HCT116 (cell line): ENCODE data around the gene PIK3R1. TPM values are rescaled to one million over a fixed set of nuclear protein-coding genes. Genes with fewer than 3 reads are reported as not detected.

Source experiments
- ATAC-seq: fragments of 200-7000 bp; cut with Tn5 transposase; 2 replicates; pipeline ENCODE4 v1.9.1; 2020; ENCODE audit warnings: mild to moderate bottlenecking, moderate library complexity
- BruUV-seq: library from RNA; stranded (reverse); fragments of 400-500 nt; replicated peaks from 2 replicates; lab custom pipeline; 2021; lab: Mats Ljungman, UMichigan
- CTCF ChIA-PET: fragments of 300-600 bp; sonication (Branson Sonifier 250); formaldehyde crosslinking; loops from one replicate; lab custom pipeline; 2021; ENCODE audit warnings: antibody characterized with exemption; lab: Charles Lee
- POLR2A ChIA-PET: fragments of 300-600, 350-600 bp; sonication (Branson Sonifier 250); formaldehyde crosslinking; loops from one replicate; lab custom pipeline; 2021; ENCODE audit warnings: antibody characterized with exemption; lab: Charles Lee
- RAD21 ChIA-PET, 2 experiments: fragments of 300-600 bp; sonication (Branson Sonifier 250); formaldehyde crosslinking; loops; one replicate each; lab custom pipeline; 2023; ENCODE audit warnings: low total read pairs in 2 of 2; ENCODE audit not compliant: uncharacterized antibody in 2 of 2, unreplicated experiment in 2 of 2, low non-redundant PET in 1 of 2; lab: Charles Lee
- DNase-seq: peaks from one replicate; pipeline ENCODE4 v3.0.0-alpha.2; 2010; ENCODE audit warnings: low read depth, low spot score
- H2AFZ ChIP-seq: fragments of 200-600 bp; shearing (Covaris generic), sonication (generic); 2 replicates; pipeline ENCODE4 v1.6.1; 2017; ENCODE audit warnings: low read depth, mixed run types, mixed read lengths, antibody characterized with exemption, low read length; ENCODE audit not compliant: poor library complexity, severe bottlenecking
- H3K27ac ChIP-seq: 2 replicates; pipeline ENCODE4 v1.5.1; 2012; ENCODE audit warnings: low read depth, low read length
- H3K27me3 ChIP-seq: fragments of 200-600 bp; sonication (generic); 2 replicates; pipeline ENCODE4 v1.6.1; 2016; ENCODE audit warnings: mixed run types, low read length, mixed read lengths; ENCODE audit not compliant: insufficient read depth
- H3K36me3 ChIP-seq, 2 experiments: fragments of 200-500 bp in 1 of 2; fragments of 200-600 bp in 1 of 2; sonication (Bioruptor generic) in 1 of 2; sonication (generic) in 1 of 2; 2 replicates each; pipeline versions ENCODE4 v1.5.1 to v1.6.1; 2014 to 2016; ENCODE audit warnings: low read length in 2 of 2, inconsistent platforms in 1 of 2, mixed read lengths in 1 of 2, mixed run types in 1 of 2; ENCODE audit not compliant: insufficient read depth in 2 of 2, control insufficient read depth in 1 of 2
- H3K4me1 ChIP-seq, 2 experiments: fragments of 200-600 bp in 1 of 2; sonication (generic) in 1 of 2; 2 replicates each; pipeline versions ENCODE4 v1.5.1 to v1.6.1; 2012 to 2017; ENCODE audit warnings: low read length in 2 of 2, inconsistent platforms in 1 of 2, mild to moderate bottlenecking in 1 of 2, mixed read lengths in 1 of 2, mixed run types in 1 of 2, moderate library complexity in 1 of 2; ENCODE audit not compliant: insufficient read depth in 2 of 2, control insufficient read depth in 1 of 2
- H3K4me2 ChIP-seq: fragments of 200-600 bp; sonication (generic); 2 replicates; pipeline ENCODE4 v1.6.1; 2017; ENCODE audit warnings: mixed run types, low read length, mixed read lengths
- H3K4me3 ChIP-seq, 2 experiments: fragments of 200-600 bp in 1 of 2; sonication (generic) in 1 of 2; replicated peaks in 1 of 2; 2 replicates each; pipeline ENCODE4 v1.5.1; 2011 to 2016; ENCODE audit warnings: low read length in 2 of 2, control low read depth in 1 of 2, low read depth in 1 of 2, mild to moderate bottlenecking in 1 of 2, mixed read lengths in 1 of 2, mixed run types in 1 of 2
- H3K79me2 ChIP-seq: fragments of 200-600 bp; sonication (generic); 2 replicates; pipeline ENCODE4 v1.6.1; 2017; ENCODE audit warnings: mild to moderate bottlenecking, mixed run types, low read length, moderate library complexity, mixed read lengths; ENCODE audit not compliant: insufficient read depth
- H3K9ac ChIP-seq: fragments of 200-600 bp; sonication (generic); 2 replicates; pipeline ENCODE4 v1.6.1; 2016; ENCODE audit warnings: low read length, mixed read lengths
- H3K9me2 ChIP-seq: fragments of 200-600 bp; sonication (generic), shearing (Covaris generic); 2 replicates; pipeline ENCODE4 v1.6.1; 2017; ENCODE audit warnings: mixed run types, mild to moderate bottlenecking, moderate library complexity; ENCODE audit not compliant: insufficient read depth
- H3K9me3 ChIP-seq, 2 experiments: fragments of 200-500 bp in 1 of 2; fragments of 200-600 bp in 1 of 2; sonication (Bioruptor generic) in 1 of 2; sonication (generic) in 1 of 2; 2 replicates each; pipeline ENCODE4 v1.6.1; 2014 to 2017; ENCODE audit warnings: low read length in 2 of 2, mixed read lengths in 2 of 2, inconsistent platforms in 1 of 2, low read depth in 1 of 2, mild to moderate bottlenecking in 1 of 2, mixed run types in 1 of 2, moderate library complexity in 1 of 2; ENCODE audit not compliant: control insufficient read depth in 1 of 2, insufficient read depth in 1 of 2
- H4K20me1 ChIP-seq: fragments of 200-600 bp; sonication (generic), shearing (Covaris generic); 2 replicates; pipeline ENCODE4 v1.6.1; 2017; ENCODE audit warnings: mixed run types, mild to moderate bottlenecking, moderate library complexity; ENCODE audit not compliant: insufficient read depth
- CBX3 ChIP-seq: IDR thresholded peaks from 2 replicates; pipeline ENCODE4 v1.6.1; 2012; ENCODE audit warnings: low read depth
- CEBPB ChIP-seq: IDR thresholded peaks from 2 replicates; pipeline ENCODE4 v1.6.1; 2012; ENCODE audit warnings: low read depth
- ELF1 ChIP-seq: IDR thresholded peaks from 2 replicates; pipeline ENCODE4 v1.6.1; 2012; ENCODE audit warnings: low read depth, borderline replicate concordance
- EZH2 ChIP-seq: fragments of 200-600 bp; sonication (generic); IDR thresholded peaks from 2 replicates; pipeline ENCODE4 v1.6.1; 2017; ENCODE audit warnings: antibody characterized with exemption, mixed run types
- EZH2phosphoT487 ChIP-seq: fragments of 200-600 bp; IDR thresholded peaks from 2 replicates; pipeline ENCODE4 v1.6.1; 2018; ENCODE audit warnings: antibody characterized with exemption, borderline replicate concordance
- FOSL1 ChIP-seq: IDR thresholded peaks from 2 replicates; pipeline ENCODE4 v1.6.1; 2012; ENCODE audit warnings: low read depth
- JUND ChIP-seq: IDR thresholded peaks from 2 replicates; pipeline ENCODE4 v1.6.1; 2012
- POLR2A ChIP-seq: IDR thresholded peaks from 2 replicates; pipeline ENCODE4 v1.7.0; 2011; ENCODE audit warnings: borderline replicate concordance; ENCODE audit not compliant: insufficient read depth, insufficient read length; ENCODE audit errors: extremely low read depth
- POLR2AphosphoS5 ChIP-seq: IDR thresholded peaks from 2 replicates; pipeline ENCODE4 v1.6.1; 2011; ENCODE audit warnings: mild to moderate bottlenecking, low read depth, low read length, moderate library complexity
- SIN3A ChIP-seq: IDR thresholded peaks from 2 replicates; pipeline ENCODE4 v1.6.1; 2012; ENCODE audit warnings: low read depth
- SP1 ChIP-seq: IDR thresholded peaks from 2 replicates; pipeline ENCODE4 v1.6.1; 2012; ENCODE audit warnings: low read depth
- SRF ChIP-seq: IDR thresholded peaks from 2 replicates; pipeline ENCODE4 v1.6.1; 2012; ENCODE audit warnings: low read depth
- TCF7L2 ChIP-seq: IDR thresholded peaks from 2 replicates; pipeline ENCODE4 v1.7.0; 2011; ENCODE audit warnings: borderline replicate concordance, inconsistent platforms; ENCODE audit not compliant: insufficient read depth, insufficient read length; ENCODE audit errors: extremely low read depth
- YY1 ChIP-seq: IDR thresholded peaks from 2 replicates; pipeline ENCODE4 v1.6.1; 2011; ENCODE audit warnings: low read length, low read depth, moderate library complexity, mild to moderate bottlenecking; ENCODE audit not compliant: insufficient replicate concordance; ENCODE audit errors: extremely low read depth
- intact Hi-C: fragments of 100-400 bp; cut with micrococcal nuclease; formaldehyde crosslinking; loops from 2 replicates; pipeline ENCODE4 v1.10.0; 2022
- total RNA-seq: library from RNA; stranded (reverse); gene quantifications from one replicate; pipeline ENCODE4 v1.2.1, GENCODE V29; 2021; ENCODE audit not compliant: unreplicated experiment
- TF ChIP-seq, protein P1 (sequence below): IDR thresholded peaks from 2 replicates; pipeline ENCODE4 v1.6.1; 2012; ENCODE audit warnings: low read depth
- TF ChIP-seq, protein P2 (sequence below): IDR thresholded peaks from 2 replicates; pipeline ENCODE4 v1.6.1; 2011; ENCODE audit warnings: mild to moderate bottlenecking, low read length, moderate library complexity; ENCODE audit not compliant: insufficient replicate concordance; ENCODE audit errors: extremely low read depth
- TF ChIP-seq, protein P3 (sequence below): IDR thresholded peaks from 2 replicates; pipeline ENCODE4 v1.6.1; 2012
- TF ChIP-seq, protein P4 (sequence below), 3 experiments: fragments of 200-600 bp in 1 of 3; sonication (generic) in 1 of 3; IDR thresholded peaks in 2 of 3; conservative IDR thresholded peaks in 1 of 3; 2 replicates each; pipeline ENCODE4 v1.5.1; 2012 to 2017; ENCODE audit warnings: low read depth in 2 of 3, low read length in 2 of 3, antibody characterized with exemption in 1 of 3, borderline replicate concordance in 1 of 3, control low read depth in 1 of 3, mild to moderate bottlenecking in 1 of 3, mixed read lengths in 1 of 3, mixed run types in 1 of 3, moderate library complexity in 1 of 3; ENCODE audit not compliant: insufficient read depth in 1 of 3

PIK3R1 gene
- total RNA-seq, 1 experiment from 2014 or later = 7.2 TPM

DNA sequence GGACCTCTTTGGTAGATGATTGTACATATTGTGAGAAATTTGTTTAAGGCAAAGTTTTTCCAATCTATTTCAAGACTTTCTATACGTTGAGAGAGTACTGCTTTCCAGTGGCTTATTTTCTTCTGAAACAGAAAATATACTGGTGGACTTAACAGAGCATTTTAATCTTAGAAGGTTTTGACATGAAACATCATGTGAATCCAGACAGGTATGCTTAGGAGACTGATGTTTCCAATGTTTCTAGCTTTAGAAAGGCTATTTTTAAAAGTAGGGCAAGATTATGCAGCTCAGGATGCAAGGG, 71.0 kb downstream of the PIK3R1 start:
- no peaks in the 10 kb centered on the region for H3K9me2 ChIP-seq
- no peaks in the 10 kb centered on the region for H3K9me3 ChIP-seq
- H3K36me3 ChIP-seq = no peaks in the 10 kb centered on the region
- ChIA-PET POLR2A (no interaction called here), CTCF (interaction anchor here (0.7 to 1.9 kb wide), 25 partner anchors 9 to 738 kb away, joined by 3 to 23 read pairs (median 3); no protein-coding TSS in a partner anchor), RAD21 (interaction anchor here (1.1 to 1.2 kb wide), 3 partner anchors 174 to 175 kb away, joined by 3 to 4 read pairs (median 3); no protein-coding TSS in a partner anchor)
- no peak overlapping the region for H3K9ac ChIP-seq
- DNase-seq (no peak), ATAC-seq (no peak)
- no peaks in the 10 kb centered on the region for H4K20me1 ChIP-seq
- H3K27me3 ChIP-seq = no peaks in the 10 kb centered on the region
- no TSS peak for BruUV-seq
- TF ChIP-seq SRF (no peak), EZH2phosphoT487 (no peak), SIN3A (no peak), TCF7L2 (no peak), POLR2A (no peak), FOSL1 (no peak), SP1 (no peak), CBX3 (no peak), EZH2 (no peak), JUND (no peak), ELF1 (no peak), CEBPB (no peak), POLR2AphosphoS5 (no peak), YY1 (no peak)
- TF ChIP-seq, protein P1, sequence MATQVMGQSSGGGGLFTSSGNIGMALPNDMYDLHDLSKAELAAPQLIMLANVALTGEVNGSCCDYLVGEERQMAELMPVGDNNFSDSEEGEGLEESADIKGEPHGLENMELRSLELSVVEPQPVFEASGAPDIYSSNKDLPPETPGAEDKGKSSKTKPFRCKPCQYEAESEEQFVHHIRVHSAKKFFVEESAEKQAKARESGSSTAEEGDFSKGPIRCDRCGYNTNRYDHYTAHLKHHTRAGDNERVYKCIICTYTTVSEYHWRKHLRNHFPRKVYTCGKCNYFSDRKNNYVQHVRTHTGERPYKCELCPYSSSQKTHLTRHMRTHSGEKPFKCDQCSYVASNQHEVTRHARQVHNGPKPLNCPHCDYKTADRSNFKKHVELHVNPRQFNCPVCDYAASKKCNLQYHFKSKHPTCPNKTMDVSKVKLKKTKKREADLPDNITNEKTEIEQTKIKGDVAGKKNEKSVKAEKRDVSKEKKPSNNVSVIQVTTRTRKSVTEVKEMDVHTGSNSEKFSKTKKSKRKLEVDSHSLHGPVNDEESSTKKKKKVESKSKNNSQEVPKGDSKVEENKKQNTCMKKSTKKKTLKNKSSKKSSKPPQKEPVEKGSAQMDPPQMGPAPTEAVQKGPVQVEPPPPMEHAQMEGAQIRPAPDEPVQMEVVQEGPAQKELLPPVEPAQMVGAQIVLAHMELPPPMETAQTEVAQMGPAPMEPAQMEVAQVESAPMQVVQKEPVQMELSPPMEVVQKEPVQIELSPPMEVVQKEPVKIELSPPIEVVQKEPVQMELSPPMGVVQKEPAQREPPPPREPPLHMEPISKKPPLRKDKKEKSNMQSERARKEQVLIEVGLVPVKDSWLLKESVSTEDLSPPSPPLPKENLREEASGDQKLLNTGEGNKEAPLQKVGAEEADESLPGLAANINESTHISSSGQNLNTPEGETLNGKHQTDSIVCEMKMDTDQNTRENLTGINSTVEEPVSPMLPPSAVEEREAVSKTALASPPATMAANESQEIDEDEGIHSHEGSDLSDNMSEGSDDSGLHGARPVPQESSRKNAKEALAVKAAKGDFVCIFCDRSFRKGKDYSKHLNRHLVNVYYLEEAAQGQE = no peak
- TF ChIP-seq, protein P2, sequence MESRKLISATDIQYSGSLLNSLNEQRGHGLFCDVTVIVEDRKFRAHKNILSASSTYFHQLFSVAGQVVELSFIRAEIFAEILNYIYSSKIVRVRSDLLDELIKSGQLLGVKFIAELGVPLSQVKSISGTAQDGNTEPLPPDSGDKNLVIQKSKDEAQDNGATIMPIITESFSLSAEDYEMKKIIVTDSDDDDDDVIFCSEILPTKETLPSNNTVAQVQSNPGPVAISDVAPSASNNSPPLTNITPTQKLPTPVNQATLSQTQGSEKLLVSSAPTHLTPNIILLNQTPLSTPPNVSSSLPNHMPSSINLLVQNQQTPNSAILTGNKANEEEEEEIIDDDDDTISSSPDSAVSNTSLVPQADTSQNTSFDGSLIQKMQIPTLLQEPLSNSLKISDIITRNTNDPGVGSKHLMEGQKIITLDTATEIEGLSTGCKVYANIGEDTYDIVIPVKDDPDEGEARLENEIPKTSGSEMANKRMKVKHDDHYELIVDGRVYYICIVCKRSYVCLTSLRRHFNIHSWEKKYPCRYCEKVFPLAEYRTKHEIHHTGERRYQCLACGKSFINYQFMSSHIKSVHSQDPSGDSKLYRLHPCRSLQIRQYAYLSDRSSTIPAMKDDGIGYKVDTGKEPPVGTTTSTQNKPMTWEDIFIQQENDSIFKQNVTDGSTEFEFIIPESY = no peak
- TF ChIP-seq, protein P3, sequence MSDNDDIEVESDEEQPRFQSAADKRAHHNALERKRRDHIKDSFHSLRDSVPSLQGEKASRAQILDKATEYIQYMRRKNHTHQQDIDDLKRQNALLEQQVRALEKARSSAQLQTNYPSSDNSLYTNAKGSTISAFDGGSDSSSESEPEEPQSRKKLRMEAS = no peak
- TF ChIP-seq, protein P4, sequence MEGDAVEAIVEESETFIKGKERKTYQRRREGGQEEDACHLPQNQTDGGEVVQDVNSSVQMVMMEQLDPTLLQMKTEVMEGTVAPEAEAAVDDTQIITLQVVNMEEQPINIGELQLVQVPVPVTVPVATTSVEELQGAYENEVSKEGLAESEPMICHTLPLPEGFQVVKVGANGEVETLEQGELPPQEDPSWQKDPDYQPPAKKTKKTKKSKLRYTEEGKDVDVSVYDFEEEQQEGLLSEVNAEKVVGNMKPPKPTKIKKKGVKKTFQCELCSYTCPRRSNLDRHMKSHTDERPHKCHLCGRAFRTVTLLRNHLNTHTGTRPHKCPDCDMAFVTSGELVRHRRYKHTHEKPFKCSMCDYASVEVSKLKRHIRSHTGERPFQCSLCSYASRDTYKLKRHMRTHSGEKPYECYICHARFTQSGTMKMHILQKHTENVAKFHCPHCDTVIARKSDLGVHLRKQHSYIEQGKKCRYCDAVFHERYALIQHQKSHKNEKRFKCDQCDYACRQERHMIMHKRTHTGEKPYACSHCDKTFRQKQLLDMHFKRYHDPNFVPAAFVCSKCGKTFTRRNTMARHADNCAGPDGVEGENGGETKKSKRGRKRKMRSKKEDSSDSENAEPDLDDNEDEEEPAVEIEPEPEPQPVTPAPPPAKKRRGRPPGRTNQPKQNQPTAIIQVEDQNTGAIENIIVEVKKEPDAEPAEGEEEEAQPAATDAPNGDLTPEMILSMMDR (IDR thresholded peaks at IDR 0.05 in 2 of 3, conservative IDR thresholded peaks at IDR 0.05 in 1 of 3; ENCODE audit: borderline replicate concordance in 1 of 3, insufficient read depth in 1 of 3, low read depth in 2 of 3, low read length in 2 of 3) = no peak
- 0 out of 4 replicates have a peak, but pooled peaks cover 0 to 5% of the 10 kb centered on the region in 2 experiments for H3K4me1 ChIP-seq
- H3K4me3 ChIP-seq = no peak overlapping the region
- intact Hi-C loops = loop anchor here (1.0 to 10.0 kb wide), 6 partner anchors 174 to 721 kb away; no protein-coding TSS in a partner anchor
- H3K4me2 ChIP-seq = no peak overlapping the region
- H2AFZ ChIP-seq = no peak overlapping the region
- H3K27ac ChIP-seq = no peak overlapping the region
- no peaks in the 10 kb centered on the region for H3K79me2 ChIP-seq
